Ascending aorta (tissue), 2 donors: ENCODE measurements around the gene RTN3. TPM values are rescaled to one million over a fixed set of nuclear protein-coding genes. Genes with fewer than 3 reads are reported as not detected.

Source experiments
- DNase-seq, 2 donors: peaks; one replicate each; pipeline ENCODE4 v3.0.0-alpha.2; 2019; ENCODE audit warnings: low spot score in 2 of 2
- H3K27ac ChIP-seq, 2 donors: fragments of 200-600 bp; sonication (generic); one replicate each; pipeline ENCODE4 v1.5.1; 2016 to 2017; ENCODE audit warnings: mild to moderate bottlenecking in 1 of 2
- H3K27me3 ChIP-seq: fragments of 200-600 bp; sonication (generic); one replicate; pipeline ENCODE4 v1.5.1; 2017
- H3K36me3 ChIP-seq, 2 donors: fragments of 200-600 bp; sonication (generic); one replicate each; pipeline ENCODE4 v1.5.1; 2016
- H3K4me1 ChIP-seq, 2 donors: fragments of 200-600 bp; sonication (generic); one replicate each; pipeline ENCODE4 v1.5.1; 2016 to 2017; ENCODE audit warnings: mild to moderate bottlenecking in 1 of 2
- H3K4me3 ChIP-seq, 2 donors: fragments of 200-600 bp; sonication (generic); one replicate each; pipeline ENCODE4 v1.5.1; 2016 to 2017; ENCODE audit warnings: mild to moderate bottlenecking in 1 of 2
- H3K9me3 ChIP-seq, 2 donors: fragments of 200-600 bp; sonication (generic); one replicate each; pipeline ENCODE4 v1.5.1; 2016
- intact Hi-C: fragments of 100-400 bp; cut with DNase I; formaldehyde crosslinking; loops from one replicate; pipeline ENCODE4 v1.15.1; 2023
- total RNA-seq: library from RNA; depleted of rRNA; stranded (reverse); fragments of >200 nt; gene quantifications from one replicate; pipeline ENCODE4 v1.1.0, GENCODE V29; 2016
- TF ChIP-seq, protein P1 (sequence below), 3 experiments: fragments of 200-600 bp in 2 of 3; fragments of 450-650 bp in 1 of 3; sonication (generic) in 2 of 3; IDR thresholded peaks; one replicate each; pipeline ENCODE4 v1.5.1; 2016 to 2019; ENCODE audit warnings: antibody characterized with exemption in 3 of 3, mild to moderate bottlenecking in 1 of 3, moderate library complexity in 1 of 3

The RTN3 gene
- total RNA-seq, 1 donor from 2014 or later, result 49.5 TPM

DNA sequence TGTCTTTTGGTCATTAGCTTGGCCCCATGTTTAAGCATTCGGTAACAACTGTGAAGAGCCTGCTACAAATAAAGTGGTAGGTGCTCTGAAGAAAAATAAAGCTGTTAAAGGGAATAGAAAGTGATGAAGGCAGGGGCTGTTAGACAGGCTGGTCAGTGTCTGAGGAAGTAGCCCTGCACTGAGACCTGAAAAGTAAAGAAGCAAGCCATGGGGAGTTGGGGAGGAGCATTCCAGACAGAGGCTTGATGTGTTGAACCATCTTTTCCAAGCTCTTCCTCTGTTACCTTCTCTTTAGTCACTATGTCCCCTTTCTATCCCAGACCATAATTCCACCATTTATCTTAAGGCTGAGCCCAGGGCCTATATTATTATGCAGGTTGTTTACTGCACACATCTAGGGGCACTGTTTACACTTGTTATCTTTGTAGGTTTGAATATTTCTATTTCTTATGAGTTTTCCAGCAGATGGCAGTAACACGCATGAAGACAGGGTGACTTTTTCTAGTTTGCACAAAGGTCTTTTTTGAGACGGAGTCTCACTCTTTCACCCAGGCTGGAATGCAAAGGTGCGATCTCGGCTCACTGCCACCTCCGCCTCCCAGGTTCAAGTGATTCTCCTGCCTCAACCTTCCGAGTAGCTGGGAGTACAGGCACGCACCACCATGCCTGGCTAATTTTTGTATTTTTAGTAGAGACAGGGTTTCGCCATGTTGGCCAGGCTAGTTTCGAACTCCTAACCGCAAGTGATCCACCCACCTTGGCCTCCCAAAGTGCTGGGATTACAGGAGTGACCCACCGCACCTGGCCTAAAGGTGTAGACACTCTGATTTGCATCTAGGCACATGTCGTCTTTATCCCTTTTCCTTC is 64.2 kb downstream of the RTN3 start:
- TF ChIP-seq, protein P1, sequence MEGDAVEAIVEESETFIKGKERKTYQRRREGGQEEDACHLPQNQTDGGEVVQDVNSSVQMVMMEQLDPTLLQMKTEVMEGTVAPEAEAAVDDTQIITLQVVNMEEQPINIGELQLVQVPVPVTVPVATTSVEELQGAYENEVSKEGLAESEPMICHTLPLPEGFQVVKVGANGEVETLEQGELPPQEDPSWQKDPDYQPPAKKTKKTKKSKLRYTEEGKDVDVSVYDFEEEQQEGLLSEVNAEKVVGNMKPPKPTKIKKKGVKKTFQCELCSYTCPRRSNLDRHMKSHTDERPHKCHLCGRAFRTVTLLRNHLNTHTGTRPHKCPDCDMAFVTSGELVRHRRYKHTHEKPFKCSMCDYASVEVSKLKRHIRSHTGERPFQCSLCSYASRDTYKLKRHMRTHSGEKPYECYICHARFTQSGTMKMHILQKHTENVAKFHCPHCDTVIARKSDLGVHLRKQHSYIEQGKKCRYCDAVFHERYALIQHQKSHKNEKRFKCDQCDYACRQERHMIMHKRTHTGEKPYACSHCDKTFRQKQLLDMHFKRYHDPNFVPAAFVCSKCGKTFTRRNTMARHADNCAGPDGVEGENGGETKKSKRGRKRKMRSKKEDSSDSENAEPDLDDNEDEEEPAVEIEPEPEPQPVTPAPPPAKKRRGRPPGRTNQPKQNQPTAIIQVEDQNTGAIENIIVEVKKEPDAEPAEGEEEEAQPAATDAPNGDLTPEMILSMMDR (IDR thresholded peaks at IDR 0.05), result peak in 1 of 3 experiments; percentile 9
- Histone ChIP-seq H3K27me3 (no peaks in the 10 kb centered on the region), H3K4me1 (no peaks in the 10 kb centered on the region), H3K9me3 (no peaks in the 10 kb centered on the region), H3K36me3 (peaks cover 3 to 7% of the 10 kb centered on the region in 2 donors), H3K4me3 (no peak overlapping the region), H3K27ac (no peak overlapping the region)
- intact Hi-C loops, result no loop called here
- no peak for DNase-seq

GRCh38 chr11:63747011-63747410 is 65.7 kb downstream of the RTN3 start:
- H3K4me3 ChIP-seq, result no peak overlapping the region
- H3K27me3 ChIP-seq, result no peaks in the 10 kb centered on the region
- DNase-seq, result no peak
- H3K27ac ChIP-seq, result no peak overlapping the region
- H3K9me3 ChIP-seq, result no peaks in the 10 kb centered on the region
- no peaks in the 10 kb centered on the region for H3K4me1 ChIP-seq
- peaks cover 14 to 15% of the 10 kb centered on the region in 2 donors for H3K36me3 ChIP-seq
- intact Hi-C loops, result no loop called here
- TF ChIP-seq, protein P1 (IDR thresholded peaks at IDR 0.05), result no peak

DNA sequence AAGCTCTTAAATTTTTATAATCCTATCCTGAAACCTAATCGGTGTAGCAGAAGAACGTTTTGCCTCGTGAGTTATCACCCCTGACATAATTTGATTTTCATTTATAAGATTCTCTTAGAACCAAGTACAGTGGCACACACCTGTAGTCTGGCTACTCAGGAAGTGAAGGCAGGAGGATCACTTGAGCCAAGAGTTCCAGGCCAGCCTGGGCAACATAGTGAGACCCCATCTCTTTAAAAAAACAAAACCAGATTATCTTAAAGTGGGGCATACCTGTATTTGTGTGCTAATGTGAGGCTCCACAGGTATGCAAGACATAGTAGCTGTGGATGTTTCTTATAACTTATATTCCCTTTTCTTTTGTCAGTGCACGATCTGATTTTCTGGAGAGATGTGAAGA is 68.3 kb downstream of the RTN3 start:
- Histone ChIP-seq H3K27me3 (no peaks in the 10 kb centered on the region), H3K9me3 (no peaks in the 10 kb centered on the region), H3K4me3 (no peak overlapping the region), H3K36me3 (peaks cover 23 to 30% of the 10 kb centered on the region in 2 donors), H3K4me1 (no peaks in the 10 kb centered on the region), H3K27ac (no peak overlapping the region)
- intact Hi-C loops, result no loop called here
- TF ChIP-seq, protein P1 (IDR thresholded peaks at IDR 0.05), result no peak
- no peak for DNase-seq

DNA sequence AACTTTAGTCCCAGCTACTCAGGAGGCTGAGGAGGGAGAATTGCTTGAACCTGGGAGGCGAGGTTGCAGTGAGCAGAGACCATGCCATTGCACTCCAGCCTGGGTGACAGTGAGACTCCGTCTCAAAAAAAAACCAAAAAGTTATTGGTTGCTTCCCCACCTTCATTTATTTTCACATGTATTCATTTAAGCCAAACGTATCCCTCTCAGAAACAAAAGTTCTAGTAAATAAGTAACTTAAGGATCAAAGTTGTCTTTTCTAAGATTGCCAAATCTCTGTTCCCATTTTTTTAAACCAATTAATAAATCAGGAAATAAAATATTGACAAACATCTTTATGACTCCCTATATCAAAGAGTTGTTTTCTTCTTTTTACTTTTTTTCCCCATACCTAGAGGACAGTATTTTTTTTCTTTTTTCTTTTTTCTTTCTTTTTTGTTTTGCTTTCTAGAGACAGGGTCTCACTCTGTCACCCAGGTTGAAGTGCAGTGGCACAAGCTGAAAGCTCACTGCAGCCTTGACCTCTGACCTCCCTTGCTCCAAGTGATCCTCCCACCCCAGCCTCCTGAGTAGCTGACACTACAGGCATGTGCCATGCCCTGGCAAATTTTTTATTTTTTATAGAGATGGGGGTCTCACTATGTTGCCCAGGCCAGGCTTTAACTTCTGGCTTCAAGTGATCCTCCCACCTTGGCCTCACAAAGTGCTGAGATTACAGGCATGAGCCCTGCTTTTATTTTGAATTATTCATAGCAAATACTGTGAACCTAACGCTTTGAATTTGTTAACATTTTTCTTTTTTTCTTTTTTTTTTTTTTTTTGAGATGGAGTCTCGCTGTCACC is 75.8 kb downstream of the RTN3 start:
- H3K36me3 ChIP-seq, result peaks cover 18 to 32% of the 10 kb centered on the region in 2 donors
- no peak overlapping the region for H3K27ac ChIP-seq
- DNase-seq, result no peak
- intact Hi-C loops, result no loop called here
- no peak overlapping the region for H3K4me3 ChIP-seq
- no peaks in the 10 kb centered on the region for H3K9me3 ChIP-seq
- H3K4me1 ChIP-seq, result peaks cover 0 to under 1% of the 10 kb centered on the region in 2 donors
- no peaks in the 10 kb centered on the region for H3K27me3 ChIP-seq
- TF ChIP-seq, protein P1 (IDR thresholded peaks at IDR 0.05), result no peak

DNA sequence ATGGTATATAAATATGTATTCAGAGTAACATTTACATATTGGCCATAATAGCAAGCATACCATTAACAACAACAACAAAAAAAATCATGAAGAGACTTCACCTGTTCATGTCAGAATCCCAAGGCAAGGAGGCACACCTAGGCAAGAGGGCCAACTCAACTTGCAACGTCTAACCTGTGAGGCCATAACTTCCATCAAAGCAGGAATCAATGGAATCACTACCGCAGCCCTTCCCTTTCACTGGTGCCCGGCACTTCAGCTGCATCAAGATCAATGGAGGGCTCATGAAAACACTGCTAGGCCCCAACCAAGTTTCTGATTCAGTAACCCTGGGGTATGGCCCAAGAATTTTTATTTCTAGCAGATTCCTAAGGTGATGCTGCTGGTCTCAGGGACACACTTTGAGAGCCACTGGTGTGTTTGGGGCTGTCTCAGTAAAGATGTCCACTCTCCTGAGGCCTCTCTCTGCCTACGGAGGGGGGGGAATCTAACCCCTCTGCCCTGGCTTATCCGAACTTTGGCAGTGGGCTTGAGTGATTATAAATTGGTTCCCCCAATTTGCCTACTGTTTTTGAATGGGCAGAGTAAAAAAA is 79.3 kb downstream of the RTN3 start:
- Histone ChIP-seq H3K9me3 (no peaks in the 10 kb centered on the region), H3K4me3 (no peak overlapping the region), H3K27me3 (no peaks in the 10 kb centered on the region), H3K27ac (no peak overlapping the region), H3K36me3 (peaks cover 9 to 19% of the 10 kb centered on the region in 2 donors), H3K4me1 (peaks cover 0 to 7% of the 10 kb centered on the region in 2 donors)
- TF ChIP-seq, protein P1 (IDR thresholded peaks at IDR 0.05), result no peak
- DNase-seq, result no peak
- intact Hi-C loops, result no loop called here
